GM18505 (cell line): ENCODE measurements around the gene GPR141.

Source experiments
- ATAC-seq: cut with Tn5 transposase; IDR thresholded peaks from one replicate; pipeline ENCODE4 v1.9.1; 2021; ENCODE audit not compliant: unreplicated experiment
- POLR2A ChIP-seq: IDR thresholded peaks from 4 replicates; pipeline ENCODE4 v1.6.1; 2011; ENCODE audit warnings: borderline replicate concordance; ENCODE audit not compliant: insufficient read depth, insufficient read length; ENCODE audit errors: extremely low read depth

The GPR141 gene

GRCh38 chr7:37683246-37684120 lies at the start of gene GPR141:
Gene GPR141, plus strand, starts transcription at chr7:37683766. Its CDS starts 56,628 bp downstream, at chr7:37740394.
- TF ChIP-seq POLR2A: no peak
- peak; percentile 91 for ATAC-seq

GRCh38 chr7:37635346-37635745 lies 48.2 kb upstream of the GPR141 start:
- ATAC-seq: no peak
- no peak for TF ChIP-seq POLR2A

DNA sequence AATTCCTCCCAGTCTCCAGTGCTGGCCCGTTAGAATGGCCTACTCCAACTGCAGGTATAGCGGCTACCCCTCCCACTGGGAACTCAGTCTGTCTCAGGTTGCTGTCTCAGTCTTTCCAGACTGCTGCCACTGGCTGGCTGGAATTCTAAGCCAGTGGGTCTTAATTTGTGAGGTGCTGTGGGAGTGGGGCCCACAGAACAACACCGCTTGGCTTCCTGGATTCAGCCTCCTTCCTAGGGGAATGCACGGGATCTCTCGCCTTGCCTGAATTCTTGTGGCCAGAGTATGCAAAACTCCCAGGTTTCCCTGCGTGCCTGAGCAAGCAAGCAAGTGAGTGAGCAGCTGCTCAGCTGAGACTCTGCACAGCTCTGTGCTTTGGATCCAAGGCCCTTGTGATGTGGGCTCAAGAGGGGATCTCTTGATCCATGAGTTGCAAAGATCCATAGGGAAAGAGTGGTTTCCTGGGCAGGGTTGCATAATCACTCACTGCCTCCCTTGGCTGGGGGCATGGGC lies 41.5 kb upstream of the GPR141 start:
- no peak for ATAC-seq
- no peak for TF ChIP-seq POLR2A

- ATAC-seq: no peak
- no peak for TF ChIP-seq POLR2A
Observed at GRCh38 chr7:37643876-37644275, 39.7 kb upstream of the GPR141 start.

DNA sequence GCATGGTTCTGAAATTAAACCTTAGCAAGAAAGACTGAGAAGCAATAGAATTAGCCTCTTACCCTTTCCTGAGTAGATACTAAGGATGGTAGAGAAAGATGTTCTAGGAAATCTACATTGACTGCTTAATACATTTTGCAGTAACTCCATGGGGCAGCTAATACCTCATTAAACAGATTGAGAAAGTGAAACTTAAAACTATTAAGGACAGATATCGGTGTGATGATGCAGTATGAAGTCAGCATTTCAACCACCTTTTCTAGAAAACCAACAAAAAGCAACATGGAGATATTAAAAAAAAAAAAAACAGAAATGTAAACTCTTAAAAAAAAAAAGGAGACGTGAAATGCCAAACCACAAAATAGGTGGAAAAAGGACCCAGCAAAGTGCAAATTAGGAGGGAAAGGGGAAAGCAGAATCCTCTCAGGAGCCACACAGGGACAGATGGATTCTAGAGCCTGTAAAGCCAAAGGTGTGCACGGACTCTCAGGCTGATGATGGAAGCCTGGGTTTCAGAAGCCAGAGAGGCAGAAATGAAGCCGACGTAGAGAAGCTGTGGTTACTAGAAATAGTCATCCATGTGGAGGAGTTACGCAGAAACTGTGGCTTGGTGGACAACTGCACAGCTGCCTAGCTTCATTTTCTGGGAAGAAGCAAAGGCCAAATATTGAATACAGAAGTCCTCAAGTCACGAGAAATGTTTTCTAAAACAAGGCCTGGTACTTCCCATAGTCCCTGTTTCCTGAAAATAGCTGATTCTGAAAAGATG lies 38.1 kb upstream of the GPR141 start:
- ATAC-seq: no peak
- TF ChIP-seq POLR2A: no peak

- TF ChIP-seq POLR2A: no peak
- peak; percentile 94 for ATAC-seq
Observed at GRCh38 chr7:37656913-37657530, 26.5 kb upstream of the GPR141 start.

- TF ChIP-seq POLR2A: no peak
- no peak for ATAC-seq
Observed at GRCh38 chr7:37657816-37658215, 25.8 kb upstream of the GPR141 start.

DNA sequence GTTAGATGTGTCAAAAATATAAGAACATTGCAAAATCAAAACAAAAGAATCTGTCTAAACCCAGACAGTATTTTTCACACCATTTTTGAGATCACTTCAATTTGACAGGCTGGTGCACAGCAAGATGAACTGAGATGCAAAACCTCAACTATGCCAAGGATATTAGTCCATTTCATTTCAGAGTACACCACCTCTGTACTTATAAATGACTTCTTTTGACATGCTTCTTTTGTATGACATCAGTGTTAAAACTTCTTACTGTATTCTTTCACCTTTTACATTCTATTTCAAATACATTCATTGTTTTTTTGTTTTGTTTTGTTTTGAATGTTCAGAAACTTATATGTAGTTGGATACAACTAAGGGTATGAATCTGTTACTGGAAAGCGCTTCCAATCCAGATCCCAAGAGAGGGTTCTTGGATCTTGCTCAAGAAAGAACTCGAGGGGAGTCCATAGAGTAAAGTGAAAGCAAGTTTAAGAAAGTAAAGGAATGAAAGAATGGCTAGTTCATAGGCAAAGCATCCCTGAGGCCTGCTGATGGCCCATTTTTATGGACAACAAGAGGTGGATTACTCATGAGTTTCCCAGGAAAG lies 23.5 kb upstream of the GPR141 start:
- no peak for TF ChIP-seq POLR2A
- no peak for ATAC-seq

GRCh38 chr7:37660614-37661013 lies 23.0 kb upstream of the GPR141 start:
- no peak for TF ChIP-seq POLR2A
- ATAC-seq: no peak

DNA sequence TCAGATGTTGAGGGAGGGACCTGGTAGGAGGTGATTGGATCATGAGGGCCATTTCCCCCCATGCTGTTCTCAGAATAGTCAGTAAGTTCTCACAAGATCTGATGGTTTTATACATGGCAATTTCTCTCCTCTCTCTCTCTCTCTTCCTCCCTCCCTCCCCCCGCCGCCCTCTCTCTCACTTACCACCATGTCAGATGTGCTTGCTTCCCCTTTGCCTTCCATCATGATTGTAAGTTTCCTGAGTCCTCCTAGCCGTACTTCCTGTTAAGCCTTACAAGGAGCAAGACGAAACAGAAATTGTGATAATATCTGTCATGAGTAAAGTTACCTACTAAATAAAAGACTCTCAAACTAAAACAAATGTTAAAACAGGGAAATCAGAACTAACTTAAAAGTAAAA lies 19.9 kb upstream of the GPR141 start:
- no peak for ATAC-seq

DNA sequence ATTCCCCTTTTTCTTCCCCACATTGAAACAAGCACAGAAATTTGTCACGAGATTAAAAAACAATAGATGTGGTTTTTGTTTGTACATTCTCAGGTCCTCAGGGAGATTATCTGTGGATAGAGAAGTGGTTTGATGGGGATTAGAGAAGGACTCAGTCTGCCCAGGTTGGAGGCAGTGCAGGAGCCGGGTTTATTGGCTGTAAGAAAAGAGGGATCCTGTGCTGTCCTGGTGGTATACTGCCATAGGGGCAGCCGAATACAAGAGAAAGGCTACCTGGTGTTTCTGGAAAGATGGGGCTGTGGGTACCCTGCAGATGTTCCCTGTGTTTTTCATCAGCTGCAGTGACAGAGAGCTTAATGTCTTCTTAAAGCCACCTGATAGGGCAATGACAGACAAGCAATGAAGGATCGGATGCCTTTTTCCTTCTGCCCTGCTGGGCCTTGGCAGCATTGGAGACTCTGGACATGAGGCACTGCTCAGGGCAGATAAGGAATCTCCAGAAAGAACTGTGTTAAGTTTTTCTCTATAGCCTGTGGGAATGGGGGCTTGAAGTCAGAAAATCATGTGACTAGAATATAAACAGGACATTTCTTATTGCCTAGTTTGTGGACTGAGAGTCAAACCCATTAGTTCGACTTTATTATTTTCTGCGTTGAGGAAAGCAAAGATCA lies 18.1 kb upstream of the GPR141 start:
- no peak for ATAC-seq
- no peak for TF ChIP-seq POLR2A

More for the DNA sequence above, 19.9 kb upstream of the GPR141 start:
- TF ChIP-seq POLR2A: no peak

DNA sequence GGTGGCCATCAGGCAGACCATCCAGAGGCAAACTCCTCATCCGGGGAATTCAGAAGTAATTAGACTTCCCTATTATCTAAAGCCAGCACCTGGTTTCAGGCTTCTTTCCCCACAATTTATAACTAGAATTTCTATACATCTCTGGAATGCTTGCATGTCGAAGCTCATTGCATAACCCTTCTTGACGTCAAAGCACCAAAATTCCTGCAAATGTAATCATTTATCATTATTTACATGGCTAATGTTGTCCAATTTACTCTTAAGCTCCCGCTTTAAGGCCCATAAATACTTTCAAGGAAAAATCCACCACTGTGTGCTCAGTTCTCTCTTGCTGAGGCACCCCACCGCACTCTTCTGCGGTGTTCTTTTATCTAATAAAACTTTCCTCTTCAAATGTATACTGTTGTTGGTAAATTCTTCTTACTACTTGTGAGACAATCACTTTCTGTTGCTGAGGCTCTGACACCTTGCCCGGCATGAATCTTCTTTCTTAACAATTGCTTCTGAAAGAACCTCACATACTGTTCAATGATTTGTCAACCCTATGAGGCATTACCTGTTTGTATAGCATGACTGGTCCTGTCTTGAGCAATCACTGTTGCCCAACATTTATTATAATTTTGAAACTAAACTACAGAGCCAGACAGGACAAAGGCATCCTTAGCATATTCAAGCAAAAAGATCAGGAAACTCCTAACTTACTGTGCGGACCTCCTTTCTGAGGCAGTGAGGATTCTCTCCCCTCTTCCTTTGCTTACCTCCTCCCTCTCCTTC lies 17.4 kb upstream of the GPR141 start:
- no peak for ATAC-seq
- no peak for TF ChIP-seq POLR2A
